Measurements from ENCODE around the gene RARG.

GRCh38 chr12:53195516-53196420 lies 36.2 kb downstream of the RARG start:
- TF ChIP-seq CTCF (IDR thresholded peaks at IDR 0.05) (no peak), POLR2A (IDR thresholded peaks at IDR 0.05) (no peak)
